Esophagus squamous epithelium (tissue), 5 donors: ENCODE measurements around the gene VAPB. TPM values are rescaled to one million over a fixed set of nuclear protein-coding genes. Genes with fewer than 3 reads are reported as not detected.
A peak's percentile ranks its signal among the peaks of the same experiment; 100 is the strongest.

Source experiments
- DNase-seq: peaks from one replicate; lab custom pipeline; 2025; lab: John Stamatoyannopoulos, UW
- H3K27ac ChIP-seq, 4 donors: fragments of 200-600 bp; sonication (generic); one replicate each; pipeline ENCODE4 v1.5.1; 2016 to 2019; ENCODE audit warnings: mild to moderate bottlenecking in 1 of 4
- H3K27me3 ChIP-seq, 4 donors: fragments of 200-600 bp; sonication (generic); 1 replicate in 3 of 4; 2 replicates in 1 of 4; pipeline versions ENCODE4 v1.5.1 to v1.6.0; 2017 to 2021; ENCODE audit warnings: antibody characterized with exemption in 1 of 4
- H3K36me3 ChIP-seq, 3 donors: fragments of 200-600 bp; sonication (generic); one replicate each; pipeline ENCODE4 v1.5.1; 2016 to 2019
- H3K4me1 ChIP-seq, 3 donors: fragments of 200-600 bp; sonication (generic); one replicate each; pipeline ENCODE4 v1.5.1; 2017 to 2019
- H3K4me3 ChIP-seq, 4 donors: fragments of 200-600 bp; sonication (generic); 1 replicate in 3 of 4; 2 replicates in 1 of 4; pipeline ENCODE4 v1.5.1; 2016 to 2019; ENCODE audit warnings: mild to moderate bottlenecking in 2 of 4, moderate library complexity in 1 of 4
- H3K9me3 ChIP-seq, 3 donors: fragments of 200-600 bp; sonication (generic); one replicate each; pipeline ENCODE4 v1.5.1; 2016 to 2019
- POLR2A ChIP-seq, 4 donors: fragments of 450-650 bp; IDR thresholded peaks; one replicate each; pipeline ENCODE4 v1.6.1; 2017; ENCODE audit warnings: antibody characterized with exemption in 4 of 4, mild to moderate bottlenecking in 4 of 4, moderate library complexity in 3 of 4
- WGBS, 2 donors: methylation state at CpG; one replicate each; pipeline ENCODE4 v1.1.5; 2018; 5-methylcytosine and 5-hydroxymethylcytosine counted together
- intact Hi-C: fragments of 100-400 bp; cut with DNase I; formaldehyde crosslinking; loops from one replicate; pipeline ENCODE4 v1.15.0; 2022
- total RNA-seq, 4 donors: library from RNA; depleted of rRNA; stranded (reverse); fragments of >200 nt; gene quantifications; one replicate each; pipeline ENCODE4 v1.1.0, GENCODE V29; 2016
- TF ChIP-seq, protein P1 (sequence below), 6 experiments: fragments of 450-650 bp in 4 of 6; fragments of 200-600 bp in 2 of 6; sonication (generic) in 2 of 6; IDR thresholded peaks; one replicate each; pipeline ENCODE4 v1.5.1; 2016 to 2019; ENCODE audit warnings: antibody characterized with exemption in 6 of 6, mild to moderate bottlenecking in 4 of 6, moderate library complexity in 4 of 6
- donor health status: DM: yes; HTN: yes; CAD: no.

Gene VAPB
- total RNA-seq, 4 donors from 2014 or later = 11.5 to 21.2 (median 16.6) TPM

DNA sequence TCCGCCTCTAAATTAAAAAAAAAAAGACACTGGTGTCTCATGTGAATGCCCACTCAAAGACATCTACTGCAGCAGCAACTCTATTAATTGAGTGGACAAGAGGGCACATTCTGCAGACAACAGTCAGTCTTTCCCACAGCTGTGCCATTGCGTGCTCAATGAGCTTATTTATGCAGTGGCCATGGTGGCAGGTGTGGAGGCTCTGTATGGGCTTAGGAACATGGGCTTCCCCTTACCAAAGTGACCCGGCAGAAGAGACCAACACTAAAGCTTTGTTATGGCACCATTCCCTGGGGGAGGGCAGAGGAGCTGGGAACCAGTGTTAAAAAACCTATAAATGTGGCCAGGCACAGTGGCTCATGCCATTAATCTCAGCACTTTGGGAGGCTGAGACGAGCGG lies 4.2 kb upstream of the VAPB start:
- intact Hi-C loops = loop anchor here (10.0 kb wide), 1 partner anchor 70 kb away; no protein-coding TSS in a partner anchor
- TF ChIP-seq, protein P1, sequence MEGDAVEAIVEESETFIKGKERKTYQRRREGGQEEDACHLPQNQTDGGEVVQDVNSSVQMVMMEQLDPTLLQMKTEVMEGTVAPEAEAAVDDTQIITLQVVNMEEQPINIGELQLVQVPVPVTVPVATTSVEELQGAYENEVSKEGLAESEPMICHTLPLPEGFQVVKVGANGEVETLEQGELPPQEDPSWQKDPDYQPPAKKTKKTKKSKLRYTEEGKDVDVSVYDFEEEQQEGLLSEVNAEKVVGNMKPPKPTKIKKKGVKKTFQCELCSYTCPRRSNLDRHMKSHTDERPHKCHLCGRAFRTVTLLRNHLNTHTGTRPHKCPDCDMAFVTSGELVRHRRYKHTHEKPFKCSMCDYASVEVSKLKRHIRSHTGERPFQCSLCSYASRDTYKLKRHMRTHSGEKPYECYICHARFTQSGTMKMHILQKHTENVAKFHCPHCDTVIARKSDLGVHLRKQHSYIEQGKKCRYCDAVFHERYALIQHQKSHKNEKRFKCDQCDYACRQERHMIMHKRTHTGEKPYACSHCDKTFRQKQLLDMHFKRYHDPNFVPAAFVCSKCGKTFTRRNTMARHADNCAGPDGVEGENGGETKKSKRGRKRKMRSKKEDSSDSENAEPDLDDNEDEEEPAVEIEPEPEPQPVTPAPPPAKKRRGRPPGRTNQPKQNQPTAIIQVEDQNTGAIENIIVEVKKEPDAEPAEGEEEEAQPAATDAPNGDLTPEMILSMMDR (IDR thresholded peaks at IDR 0.05) = no peak
- TF ChIP-seq POLR2A (IDR thresholded peaks at IDR 0.05) = no peak
- no peaks in the 10 kb centered on the region for H3K9me3 ChIP-seq
- no peak overlapping the region for H3K27ac ChIP-seq
- no peak overlapping the region for H3K4me3 ChIP-seq
- 77 to 100% methylated on average over 1 to 4 of the region's 5 CpGs for WGBS, 2 donors
- no peaks in the 10 kb centered on the region for H3K36me3 ChIP-seq
- peaks cover 0 to 10% (median 0%) of the 10 kb centered on the region in 4 donors for H3K27me3 ChIP-seq
- H3K4me1 ChIP-seq = peaks cover 0 to 2% (median under 1%) of the 10 kb centered on the region in 3 donors
- DNase-seq = no peak

GRCh38 chr20:58388028-58388601 lies 914 bp upstream of the VAPB start:
- 61 to 68% methylated on average over 4 of the region's 4 CpGs for WGBS, 2 donors
- Histone ChIP-seq H3K36me3 (peaks cover 0 to 10% (median 0%) of the 10 kb centered on the region in 3 donors), H3K27me3 (no peaks in the 10 kb centered on the region), H3K4me1 (peaks cover 14 to 35% (median 20%) of the 10 kb centered on the region in 3 donors), H3K27ac (peak overlapping the region in 2 of 4 donors; percentile 82 to 98), H3K4me3 (peak overlapping the region; percentile 64 to 93 (median 78)), H3K9me3 (no peaks in the 10 kb centered on the region)
- intact Hi-C loops = loop anchor here (10.0 kb wide), 1 partner anchor 73 kb away; no protein-coding TSS in a partner anchor
- TF ChIP-seq, protein P1 (IDR thresholded peaks at IDR 0.05) = no peak
- TF ChIP-seq POLR2A (IDR thresholded peaks at IDR 0.05) = no peak
- no peak for DNase-seq

DNA sequence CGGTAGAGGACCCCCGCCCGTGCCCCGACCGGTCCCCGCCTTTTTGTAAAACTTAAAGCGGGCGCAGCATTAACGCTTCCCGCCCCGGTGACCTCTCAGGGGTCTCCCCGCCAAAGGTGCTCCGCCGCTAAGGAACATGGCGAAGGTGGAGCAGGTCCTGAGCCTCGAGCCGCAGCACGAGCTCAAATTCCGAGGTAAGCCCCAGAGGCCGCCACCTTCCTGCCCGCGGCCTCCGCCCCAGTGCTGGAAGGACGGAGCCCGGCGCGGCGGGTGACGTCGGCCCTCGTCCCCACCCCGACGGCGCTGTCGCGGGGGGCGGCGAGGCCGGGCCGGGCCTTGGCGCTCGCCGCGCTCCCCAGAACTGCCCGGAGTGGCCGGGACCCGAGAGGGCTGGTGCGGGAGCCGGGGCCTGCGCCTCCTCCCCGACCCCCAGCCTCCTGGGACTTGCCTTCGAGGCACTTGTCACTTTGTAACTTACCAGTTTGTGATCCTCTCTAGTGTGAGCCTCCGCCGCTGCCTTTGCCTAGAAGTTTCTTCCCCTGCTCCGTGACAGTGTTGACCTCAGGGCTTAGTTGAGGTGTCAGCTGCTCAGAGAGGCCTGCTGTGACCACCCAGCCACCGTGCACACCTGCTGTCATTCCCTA lies 417 bp downstream of the VAPB start:
- Histone ChIP-seq H3K9me3 (no peaks in the 10 kb centered on the region), H3K4me1 (peaks cover 14 to 49% (median 20%) of the 10 kb centered on the region in 3 donors), H3K27me3 (no peaks in the 10 kb centered on the region), H3K36me3 (peaks cover 0 to 17% (median 0%) of the 10 kb centered on the region in 3 donors), H3K4me3 (peak overlapping the region; percentile 64 to 93 (median 78)), H3K27ac (peak overlapping the region; percentile 92 to 98 (median 92))
- TF ChIP-seq POLR2A (IDR thresholded peaks at IDR 0.05) = peak in 1 of 4 donors; percentile 1
- TF ChIP-seq, protein P1 (IDR thresholded peaks at IDR 0.05) = no peak
- no peak for DNase-seq
- 0% methylated on average over 4 to 6 of the region's 56 CpGs for WGBS, 2 donors
- intact Hi-C loops = loop anchor here (10.0 kb wide), 1 partner anchor 75 kb away; no protein-coding TSS in a partner anchor

DNA sequence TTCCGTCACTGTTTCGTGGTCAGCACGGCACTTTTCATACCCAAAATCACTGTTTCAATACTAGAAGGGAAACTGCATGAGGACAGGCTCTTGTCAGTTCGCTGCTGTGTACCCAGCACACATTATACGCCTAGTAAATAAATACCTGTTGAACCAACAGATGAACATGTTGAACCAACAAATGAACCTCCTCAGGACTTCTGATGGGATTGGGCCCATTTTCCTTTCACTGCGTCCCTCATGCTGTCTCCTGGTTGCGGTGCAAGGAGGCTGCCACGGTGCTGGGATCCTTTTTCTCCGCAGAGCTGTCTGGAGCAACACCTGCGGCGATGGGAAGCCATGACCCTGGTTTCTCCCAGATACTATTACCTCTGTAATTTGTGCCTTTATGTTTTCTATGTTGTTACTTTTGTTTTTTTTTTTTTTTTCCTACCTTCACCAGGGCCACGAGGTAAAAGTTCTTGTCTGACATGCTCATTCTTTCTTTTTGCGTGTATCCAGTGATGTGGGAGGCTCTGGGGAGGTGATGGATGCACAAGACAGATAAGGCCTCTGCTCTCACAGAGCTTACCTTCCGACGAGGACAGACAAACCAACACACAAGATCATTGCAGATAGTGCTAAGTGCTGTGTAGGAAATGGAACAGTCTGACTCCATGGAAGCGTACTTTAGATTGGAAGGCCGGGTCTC lies 1.1 kb downstream of the VAPB start:
- no peak for DNase-seq
- peak overlapping the region; percentile 64 to 93 (median 78) for H3K4me3 ChIP-seq
- no peaks in the 10 kb centered on the region for H3K27me3 ChIP-seq
- peaks cover 0 to 17% (median 0%) of the 10 kb centered on the region in 3 donors for H3K36me3 ChIP-seq
- 71 to 84% methylated on average over 14 to 15 of the region's 17 CpGs for WGBS, 2 donors
- H3K4me1 ChIP-seq = peaks cover 14 to 49% (median 20%) of the 10 kb centered on the region in 3 donors
- intact Hi-C loops = loop anchor here (10.0 kb wide), 1 partner anchor 75 kb away; no protein-coding TSS in a partner anchor
- H3K27ac ChIP-seq = peak overlapping the region; percentile 92 to 98 (median 92)
- no peaks in the 10 kb centered on the region for H3K9me3 ChIP-seq
- no peak for TF ChIP-seq POLR2A (IDR thresholded peaks at IDR 0.05)
- TF ChIP-seq, protein P1 (IDR thresholded peaks at IDR 0.05) = no peak
